GM23248 (cell line): Measurements from ENCODE around the gene FOXRED1.

Source experiments
- EZH2 ChIP-seq: fragments of 200-600 bp; sonication (generic); IDR thresholded peaks from 2 replicates; pipeline ENCODE4 v1.6.1; 2018; ENCODE audit warnings: antibody characterized with exemption, mild to moderate bottlenecking; ENCODE audit not compliant: insufficient read depth, poor library complexity, severe bottlenecking
- EZH2phosphoT487 ChIP-seq: fragments of 200-600 bp; sonication (generic); IDR thresholded peaks from 2 replicates; pipeline ENCODE4 v1.6.1; 2018; ENCODE audit warnings: antibody characterized with exemption, moderate library complexity, mild to moderate bottlenecking, low read depth; ENCODE audit not compliant: insufficient read depth

GRCh38 chr11:126279191-126279590 is 10.2 kb downstream of the FOXRED1 start:
- TF ChIP-seq EZH2 (no peak), EZH2phosphoT487 (no peak)
